GM12878 (cell line): ENCODE measurements around the gene OLIG2. TPM values are rescaled to one million over a fixed set of nuclear protein-coding genes. Genes with fewer than 3 reads are reported as not detected.

Experiments used
- ATAC-seq: fragments of 200-7000 bp; cut with Tn5 transposase; 3 replicates; pipeline ENCODE4 v1.9.1; 2020; ENCODE audit warnings: mild to moderate bottlenecking, moderate library complexity
- BruUV-seq: library from RNA; stranded (reverse); fragments of 400-500 nt; replicated peaks from 2 replicates; lab custom pipeline; 2021; lab: Mats Ljungman, UMichigan
- CTCF ChIA-PET: fragments of 300-600 bp; sonication (Branson Sonifier 250); formaldehyde crosslinking; extraction: SDS; loops from one replicate; lab custom pipeline; 2021; ENCODE audit warnings: inconsistent platforms; lab: Yijun Ruan, JAX
- POLR2A ChIA-PET: fragments of 350-600 bp; formaldehyde crosslinking; extraction: SDS; loops from one replicate; lab custom pipeline; 2021; ENCODE audit warnings: inconsistent platforms; lab: Charles Lee
- RAD21 ChIA-PET: fragments of 300-600 bp; sonication (Branson Sonifier 250); formaldehyde crosslinking; loops from one replicate; lab custom pipeline; 2023; ENCODE audit warnings: antibody characterized with exemption; ENCODE audit not compliant: unreplicated experiment; lab: Charles Lee
- SMC1A ChIA-PET: fragments of 300-600 bp; sonication (Branson Sonifier 250); formaldehyde crosslinking; loops from one replicate; lab custom pipeline; 2023; ENCODE audit not compliant: unreplicated experiment, uncharacterized antibody; lab: Charles Lee
- DNase-seq: peaks from one replicate; pipeline ENCODE4 v3.0.0-alpha.2; 2011; ENCODE audit warnings: low read depth, low spot score
- FAIRE-seq: peaks from 3 replicates; lab custom pipeline; 2011; peaks lifted over from hg19 to GRCh38; lab: Jason Lieb, UNC
- H2AFZ ChIP-seq: 2 replicates; pipeline ENCODE4 v1.6.0; 2011; ENCODE audit warnings: low read depth, low read length, control low read depth; ENCODE audit not compliant: control insufficient read depth
- H3K27ac ChIP-seq: 2 replicates; pipeline ENCODE4 v1.5.1; 2011; ENCODE audit warnings: control low read depth; ENCODE audit not compliant: control insufficient read depth, insufficient read depth
- H3K27me3 ChIP-seq, 2 experiments: replicated peaks in 1 of 2; 2 replicates each; pipeline versions ENCODE4 v1.6.0 to v1.6.1; 2011; ENCODE audit warnings: low read length in 1 of 2; ENCODE audit not compliant: control insufficient read depth in 2 of 2, insufficient read depth in 2 of 2
- H3K36me3 ChIP-seq, 2 experiments: 2 replicates each; pipeline ENCODE4 v1.5.1; 2011; ENCODE audit warnings: low read length in 1 of 2; ENCODE audit not compliant: control insufficient read depth in 2 of 2, insufficient read depth in 2 of 2
- H3K4me1 ChIP-seq: 2 replicates; pipeline ENCODE4 v1.6.1; 2011; ENCODE audit warnings: mild to moderate bottlenecking, low read length, moderate library complexity, mixed read lengths; ENCODE audit not compliant: control insufficient read depth, insufficient read depth
- H3K4me2 ChIP-seq: 2 replicates; pipeline ENCODE4 v1.6.0; 2011; ENCODE audit warnings: control low read depth; ENCODE audit not compliant: control insufficient read depth, insufficient read depth
- H3K4me3 ChIP-seq: fragments of 200-600 bp; sonication (generic); 2 replicates; pipeline ENCODE4 v1.5.1; 2016
- H3K79me2 ChIP-seq: 2 replicates; pipeline ENCODE4 v1.6.0; 2011; ENCODE audit warnings: low read length; ENCODE audit not compliant: control insufficient read depth, insufficient read depth
- H3K9ac ChIP-seq: 2 replicates; pipeline ENCODE4 v1.8.0; 2011; ENCODE audit warnings: low read length, control low read depth, mixed read lengths; ENCODE audit not compliant: control insufficient read depth, insufficient read depth
- H3K9me3 ChIP-seq: replicated peaks from 3 replicates; pipeline ENCODE4 v1.5.1; 2011; ENCODE audit warnings: mild to moderate bottlenecking, low read length; ENCODE audit not compliant: control insufficient read depth, insufficient read depth
- H4K20me1 ChIP-seq: 2 replicates; pipeline ENCODE4 v1.6.0; 2011; ENCODE audit not compliant: control insufficient read depth, insufficient read depth
- CBX5 ChIP-seq: sonication (generic); IDR thresholded peaks from 2 replicates; pipeline ENCODE4 v1.6.1; 2016; ENCODE audit warnings: low read depth, moderate library complexity, mild to moderate bottlenecking, inconsistent platforms
- CEBPB ChIP-seq, 2 experiments: fragments of 150-350 bp in 1 of 2; IDR thresholded peaks; 2 replicates each; pipeline ENCODE4 v1.6.1; 2012 to 2014; ENCODE audit warnings: low read depth in 2 of 2, low read length in 2 of 2, borderline replicate concordance in 1 of 2, inconsistent platforms in 1 of 2
- CHD1 ChIP-seq: IDR thresholded peaks from 2 replicates; pipeline ENCODE4 v1.6.1; 2012; ENCODE audit warnings: low read depth, low read length, improper control_type of control experiment
- HDAC2 ChIP-seq: fragments of 200-600 bp; sonication (generic); IDR thresholded peaks from 2 replicates; pipeline ENCODE4 v1.6.1; 2017
- SMARCA5 ChIP-seq: fragments of 450-650 bp; IDR thresholded peaks from 2 replicates; pipeline ENCODE4 v1.6.1; 2017; ENCODE audit warnings: mild to moderate bottlenecking
- WRNIP1 ChIP-seq: IDR thresholded peaks from 2 replicates; pipeline ENCODE4 v1.6.1; 2011; ENCODE audit warnings: low read depth, low read length, improper control_type of control experiment, borderline replicate concordance
- ZNF24 ChIP-seq: fragments of 450-650 bp; IDR thresholded peaks from 2 replicates; pipeline ENCODE4 v1.6.1; 2017; ENCODE audit warnings: antibody characterized with exemption, mild to moderate bottlenecking
- ZNF592 ChIP-seq: fragments of 450-650 bp; IDR thresholded peaks from 2 replicates; pipeline ENCODE4 v1.6.1; 2017; ENCODE audit warnings: mild to moderate bottlenecking, moderate library complexity
- ZZZ3 ChIP-seq: IDR thresholded peaks from 2 replicates; pipeline ENCODE4 v1.6.1; 2011; ENCODE audit warnings: low read depth; ENCODE audit not compliant: control insufficient read depth, insufficient read length
- WGBS: methylation state at CpG from one replicate; pipeline ENCODE4 v1.1.6; 2016; ENCODE audit warnings: low lambda C conversion rate; ENCODE audit not compliant: insufficient replicate concordance, insufficient coverage; ENCODE audit errors: missing lambda C conversion rate; 5-methylcytosine and 5-hydroxymethylcytosine counted together
- in situ Hi-C: fragments of 300-500 bp; cut with MboI; formaldehyde crosslinking; loops from 9 replicates; pipeline ENCODE4 v1.14.3; 2018; ENCODE audit warnings: mixed read lengths
- intact Hi-C: fragments of 100-400 bp; cut with micrococcal nuclease; formaldehyde crosslinking; loops from one replicate; pipeline ENCODE4 v1.14.2; 2022; ENCODE audit not compliant: unreplicated experiment
- polyA plus RNA-seq, 11 experiments: library from polyadenylated mRNA; depleted of rRNA in 4 of 11; unstranded in 6 of 11; stranded (reverse) in 5 of 11; fragments of >200 nt; fragmentation: Nextera tagmentation in 4 of 11; fragmentation: Illumina TruSeq in 1 of 11; extraction: Ambion mirVana in 4 of 11; extraction: Trizol in 1 of 11; gene quantifications; 1 replicate in 1 of 11; 2 replicates in 10 of 11; pipeline versions ENCODE4 v1.2.1 to v1.2.3, GENCODE V29; 2011 to 2016; ENCODE audit warnings: inconsistent platforms in 2 of 11, missing spikeins in 2 of 11, low read depth in 1 of 11
- total RNA-seq, 4 experiments: library from RNA; depleted of rRNA in 3 of 4; stranded (reverse); fragments of >200 nt in 3 of 4; fragmentation: Illumina TruSeq in 1 of 4; extraction: Trizol in 1 of 4; gene quantifications; 2 replicates each; pipeline versions ENCODE4 v1.2.1 to v1.2.3, GENCODE V29; 2013 to 2021

The OLIG2 gene
- total and polyA plus RNA-seq, 10 of the 15 experiments (the other 5 are each of a cell fraction or from before 2014, with no cell fraction given) = not detected

- H2AFZ ChIP-seq = no peak overlapping the region
- ChIA-PET SMC1A (no interaction called here), POLR2A (interaction anchor here (0.6 kb wide), 1 partner anchor 384 kb away, joined by 4 read pairs; no protein-coding TSS in a partner anchor), RAD21 (no interaction called here), CTCF (no interaction called here)
- BruUV-seq = no TSS peak
- no peaks in the 10 kb centered on the region for H3K79me2 ChIP-seq
- FAIRE-seq (no peak), DNase-seq (no peak), ATAC-seq (no peak)
- in situ Hi-C loops (no loop called here), intact Hi-C loops (no loop called here)
- no peak overlapping the region for H3K4me3 ChIP-seq
- peaks cover 21 to 22% of the 10 kb centered on the region in 2 experiments; a peak in 3 of 4 replicates for H3K27me3 ChIP-seq
- 38% methylated on average over 10 of the region's 10 CpGs for WGBS
- TF ChIP-seq CEBPB (IDR thresholded peaks at IDR 0.05; ENCODE audit: borderline replicate concordance in 1 of 2, low read depth in 2 of 2, low read length in 2 of 2) (no peak), WRNIP1 (no peak)
- H3K27ac ChIP-seq = no peak overlapping the region
- H3K9me3 ChIP-seq = no peaks in the 10 kb centered on the region; the same call in 2 of the 3 replicates
- no peak overlapping the region for H3K9ac ChIP-seq
- no peaks in the 10 kb centered on the region for H4K20me1 ChIP-seq
- H3K36me3 ChIP-seq = no peaks in the 10 kb centered on the region; a peak in 1 of 4 replicates
- H3K4me1 ChIP-seq = no peaks in the 10 kb centered on the region
- no peak overlapping the region for H3K4me2 ChIP-seq
Observed at GRCh38 chr21:33029975-33030461, 4.3 kb downstream of the OLIG2 start.

DNA sequence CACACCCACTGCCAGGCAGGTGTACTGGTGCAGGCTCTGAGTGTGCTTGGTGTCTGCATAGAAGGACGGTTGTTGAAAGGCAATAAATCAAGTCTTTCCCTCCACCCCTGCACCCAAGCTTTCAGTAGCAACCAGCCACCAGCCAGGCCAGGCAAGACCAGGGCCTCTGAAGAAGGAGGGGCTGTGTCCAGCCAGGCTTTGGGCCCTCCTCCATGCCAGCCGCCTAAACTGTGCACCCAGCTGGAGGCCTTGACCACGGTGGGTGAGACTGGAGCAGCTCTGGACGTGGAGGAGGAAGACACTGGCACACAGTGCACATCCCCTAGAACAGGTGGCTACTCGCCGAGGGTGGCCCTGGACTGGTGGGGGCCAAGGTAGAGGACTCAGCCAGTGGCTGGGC is 4.9 kb downstream of the OLIG2 start:
- in situ Hi-C loops = no loop called here
- Histone ChIP-seq H3K27me3 (peaks cover 17 to 22% of the 10 kb centered on the region in 2 experiments; a peak in 3 of 4 replicates), H3K36me3 (no peaks in the 10 kb centered on the region; a peak in 1 of 4 replicates), H3K79me2 (no peaks in the 10 kb centered on the region), H2AFZ (no peak overlapping the region), H3K9me3 (no peaks in the 10 kb centered on the region; the same call in 2 of the 3 replicates), H3K27ac (no peak overlapping the region), H3K4me2 (no peak overlapping the region), H3K4me3 (no peak overlapping the region), H3K4me1 (no peaks in the 10 kb centered on the region), H3K9ac (no peak overlapping the region), H4K20me1 (no peaks in the 10 kb centered on the region)
- ChIA-PET RAD21 (no interaction called here), CTCF (interaction anchor here (1.2 kb wide), 1 partner anchor 37 kb away, joined by 3 read pairs; no protein-coding TSS in a partner anchor), POLR2A (interaction anchor here (0.6 kb wide), 1 partner anchor 383 kb away, joined by 4 read pairs; no protein-coding TSS in a partner anchor), SMC1A (no interaction called here)
- TF ChIP-seq SMARCA5 (no peak), CHD1 (no peak), ZZZ3 (no peak), HDAC2 (no peak), ZNF592 (no peak), ZNF24 (no peak), CBX5 (no peak)
- intact Hi-C loops = no loop called here
- no peak for FAIRE-seq
- WGBS = 21% methylated on average over 6 of the region's 6 CpGs
- ATAC-seq = no peak
- BruUV-seq = no TSS peak
- no peak for DNase-seq
